Ishikawa (cell line): Measurements from ENCODE around the gene FHIT.

Experiments used
- CEBPB ChIP-seq: IDR thresholded peaks from 2 replicates; pipeline ENCODE4 v1.6.1; 2012
- CREB1 ChIP-seq: IDR thresholded peaks from 2 replicates; pipeline ENCODE4 v1.6.1; 2012; ENCODE audit warnings: low read depth
- EGR1 ChIP-seq: IDR thresholded peaks from 2 replicates; pipeline ENCODE4 v1.6.1; 2012
- EP300 ChIP-seq: IDR thresholded peaks from 2 replicates; pipeline ENCODE4 v1.6.1; 2012; ENCODE audit warnings: borderline replicate concordance
- FOXM1 ChIP-seq: IDR thresholded peaks from 2 replicates; pipeline ENCODE4 v1.6.1; 2012; ENCODE audit warnings: low read depth, borderline replicate concordance
- NFIC ChIP-seq: IDR thresholded peaks from 2 replicates; pipeline ENCODE4 v1.6.1; 2012
- RAD21 ChIP-seq: IDR thresholded peaks from 2 replicates; pipeline ENCODE4 v1.6.1; 2012; ENCODE audit warnings: low read depth
- TAF1 ChIP-seq: IDR thresholded peaks from 2 replicates; pipeline ENCODE4 v1.6.1; 2012; ENCODE audit warnings: low read depth, mild to moderate bottlenecking
- TCF12 ChIP-seq: IDR thresholded peaks from 2 replicates; pipeline ENCODE4 v1.6.1; 2012; ENCODE audit warnings: low read depth
- TEAD4 ChIP-seq: IDR thresholded peaks from 2 replicates; pipeline ENCODE4 v1.6.1; 2012
- YY1 ChIP-seq: IDR thresholded peaks from 2 replicates; pipeline ENCODE4 v1.6.1; 2012; ENCODE audit warnings: low read depth
- ZBTB7A ChIP-seq: IDR thresholded peaks from 2 replicates; pipeline ENCODE4 v1.6.1; 2012; ENCODE audit warnings: low read depth
- TF ChIP-seq, protein P1 (sequence below): IDR thresholded peaks from 2 replicates; pipeline ENCODE4 v1.6.1; 2012
- TF ChIP-seq, protein P2 (sequence below): IDR thresholded peaks from 2 replicates; pipeline ENCODE4 v1.6.1; 2012
- TF ChIP-seq, protein P3 (sequence below): IDR thresholded peaks from 2 replicates; pipeline ENCODE4 v1.6.1; 2012; ENCODE audit warnings: low read depth, mild to moderate bottlenecking

The FHIT gene

DNA sequence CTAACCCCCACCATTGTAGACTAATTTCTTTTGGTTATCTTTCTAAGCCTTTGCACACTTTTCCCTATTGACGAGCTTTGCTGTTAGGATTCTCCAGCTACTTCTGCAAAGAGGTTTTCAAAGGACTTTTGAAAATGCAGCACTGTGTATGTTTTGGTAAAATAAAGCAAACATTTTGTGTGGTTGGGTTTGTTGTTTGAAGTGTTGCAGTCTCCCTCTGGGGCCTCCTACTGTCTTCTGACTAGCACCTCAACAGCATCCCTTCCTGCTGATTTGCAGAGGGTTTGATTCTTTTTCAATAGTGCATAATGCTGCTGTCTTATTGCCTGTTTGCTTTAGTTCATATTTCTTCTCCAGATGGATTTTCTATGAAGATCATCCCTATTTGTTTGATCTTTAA lies 1426.4 kb downstream of the FHIT start:
- no peak for TF ChIP-seq ZBTB7A

DNA sequence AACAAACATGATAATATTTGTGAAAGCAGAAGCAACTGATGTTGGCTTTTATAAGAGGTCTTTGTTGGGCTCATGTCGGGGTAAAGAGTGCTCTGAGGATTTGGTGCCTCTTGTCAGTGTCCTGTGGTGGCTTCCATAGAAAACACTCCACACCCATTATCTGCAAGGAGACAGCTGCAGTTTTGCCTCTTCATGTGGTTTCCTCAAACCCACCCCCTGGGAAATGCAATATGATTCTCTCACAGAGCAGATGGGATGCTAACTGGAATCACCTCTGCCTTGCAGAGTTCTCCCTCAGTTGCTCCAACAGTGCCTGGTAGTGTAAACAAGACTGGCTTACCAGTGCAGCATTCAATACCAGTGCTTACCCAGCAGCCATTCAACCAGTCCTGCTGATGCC lies 1430.0 kb downstream of the FHIT start:
- TF ChIP-seq TCF12 (no peak), ZBTB7A (no peak), TAF1 (no peak), RAD21 (no peak), CREB1 (no peak), FOXM1 (no peak), TEAD4 (no peak), NFIC (no peak), YY1 (no peak)
- TF ChIP-seq, protein P1, sequence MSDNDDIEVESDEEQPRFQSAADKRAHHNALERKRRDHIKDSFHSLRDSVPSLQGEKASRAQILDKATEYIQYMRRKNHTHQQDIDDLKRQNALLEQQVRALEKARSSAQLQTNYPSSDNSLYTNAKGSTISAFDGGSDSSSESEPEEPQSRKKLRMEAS = no peak
- TF ChIP-seq, protein P2, sequence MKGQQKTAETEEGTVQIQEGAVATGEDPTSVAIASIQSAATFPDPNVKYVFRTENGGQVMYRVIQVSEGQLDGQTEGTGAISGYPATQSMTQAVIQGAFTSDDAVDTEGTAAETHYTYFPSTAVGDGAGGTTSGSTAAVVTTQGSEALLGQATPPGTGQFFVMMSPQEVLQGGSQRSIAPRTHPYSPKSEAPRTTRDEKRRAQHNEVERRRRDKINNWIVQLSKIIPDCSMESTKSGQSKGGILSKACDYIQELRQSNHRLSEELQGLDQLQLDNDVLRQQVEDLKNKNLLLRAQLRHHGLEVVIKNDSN = no peak

DNA sequence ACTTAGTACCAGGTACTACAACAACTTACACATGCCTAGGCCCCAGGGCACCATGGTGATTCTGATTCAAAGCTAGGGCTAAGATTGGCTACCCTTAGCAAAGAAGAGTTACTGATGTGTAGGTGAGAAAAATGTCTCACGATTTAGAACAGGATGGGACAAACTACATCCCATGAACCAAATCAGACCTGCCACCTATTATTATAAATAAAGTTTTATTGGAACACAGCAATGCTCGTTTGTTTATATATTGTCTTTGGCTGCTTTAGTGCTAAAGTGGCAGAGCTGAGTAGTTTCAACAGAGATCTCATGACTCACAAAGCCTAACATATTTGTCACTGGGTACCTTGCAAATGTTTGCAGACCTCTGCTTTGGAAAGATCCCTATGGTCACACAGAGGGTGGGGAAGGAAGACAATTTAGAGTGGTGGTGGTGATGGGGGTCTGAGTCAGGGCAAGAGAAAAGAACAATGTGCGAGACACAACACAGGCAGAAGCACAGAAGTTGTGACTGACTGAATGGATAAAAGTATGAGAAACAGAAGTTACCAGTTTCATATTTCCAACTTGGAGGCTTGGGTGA lies 1430.8 kb downstream of the FHIT start:
- TF ChIP-seq EGR1 = no peak
- no peak for TF ChIP-seq CEBPB
- TF ChIP-seq ZBTB7A = no peak
- TF ChIP-seq, protein P2 = no peak
- TF ChIP-seq CREB1 = no peak
- TF ChIP-seq NFIC = no peak
- TF ChIP-seq, protein P1 = no peak
- no peak for TF ChIP-seq TCF12
- no peak for TF ChIP-seq EP300

DNA sequence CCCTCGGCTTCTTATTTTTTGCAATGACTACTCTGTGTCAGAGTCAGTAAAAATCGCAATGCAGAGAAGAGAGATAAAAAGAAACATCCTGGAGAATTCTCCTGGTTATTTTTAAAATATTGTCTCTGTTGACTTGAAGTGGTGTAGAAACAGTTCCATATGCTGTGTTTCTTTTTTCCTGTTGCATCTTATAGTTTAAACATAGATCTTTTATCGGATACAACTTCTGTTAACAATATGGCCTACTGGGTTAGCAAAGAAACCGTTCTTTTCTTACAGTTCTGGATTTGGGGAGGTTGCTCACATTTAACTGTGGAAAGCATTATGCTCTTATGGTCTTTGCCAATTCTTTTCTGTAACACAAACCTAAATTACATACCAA lies 1432.3 kb downstream of the FHIT start:
- TF ChIP-seq RAD21 (no peak), CREB1 (no peak)

DNA sequence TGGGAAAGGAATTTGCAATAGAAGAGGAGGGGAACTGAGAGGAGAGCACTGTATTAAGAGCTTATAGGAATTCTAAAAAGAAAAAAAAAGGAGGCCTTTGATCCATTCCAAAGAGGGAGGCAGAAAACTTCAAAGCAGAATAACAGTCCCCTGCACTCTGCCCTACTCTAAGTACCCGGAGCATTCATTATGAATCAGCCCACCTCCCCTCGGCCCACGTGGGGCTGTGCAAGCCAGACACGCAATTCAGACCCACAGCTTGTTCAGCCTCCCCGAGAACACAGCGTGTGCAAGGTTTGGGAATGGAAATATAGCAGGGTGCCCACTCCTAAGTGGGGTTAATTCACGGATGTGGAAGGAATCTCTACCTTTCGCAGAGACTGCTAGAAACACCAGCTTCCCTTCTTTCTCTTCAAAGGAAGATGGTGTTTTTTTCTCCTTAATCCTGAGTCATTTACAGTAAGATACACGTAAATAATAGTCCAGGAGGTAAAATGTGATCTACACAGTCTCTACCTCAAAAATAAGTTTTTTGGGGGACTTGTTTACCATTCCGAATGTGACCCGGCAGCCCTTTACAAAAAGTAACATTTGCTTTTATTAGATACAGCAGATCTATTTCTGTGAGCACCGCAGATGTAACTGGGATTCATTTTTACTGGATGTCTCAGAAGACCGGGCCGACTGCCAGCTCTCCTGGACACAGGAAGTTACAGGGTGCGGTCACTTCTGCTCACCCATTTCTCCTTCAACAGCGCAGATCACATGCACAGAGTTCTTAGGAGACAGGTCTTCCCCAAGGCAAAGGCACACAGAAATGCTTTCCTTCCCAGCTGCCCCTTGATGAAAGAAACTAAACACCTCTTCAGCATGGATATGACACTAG lies 1433.0 kb downstream of the FHIT start:
- no peak for TF ChIP-seq CREB1
- TF ChIP-seq, protein P2 = peak; percentile 30; the same call in 1 of the 2 replicates

DNA sequence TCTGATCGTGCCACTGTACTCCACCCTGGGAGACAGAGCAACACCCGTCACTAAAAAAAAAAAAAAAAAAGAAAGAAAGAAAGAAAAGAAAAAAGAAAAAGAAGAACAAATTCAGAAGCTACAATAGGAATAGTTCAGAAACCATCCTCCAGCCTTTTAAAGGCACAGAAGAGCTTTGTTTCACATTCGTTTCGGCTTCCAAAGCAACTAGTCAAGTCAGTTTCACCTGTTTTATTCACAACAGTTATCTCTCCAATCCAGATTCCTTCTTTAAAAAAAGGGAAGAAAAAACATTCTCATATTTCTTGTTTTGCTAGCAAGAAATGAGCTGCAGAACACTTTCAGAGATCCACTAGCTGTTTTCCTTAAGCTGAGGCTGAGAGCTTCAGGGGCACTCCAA lies 1433.7 kb downstream of the FHIT start:
- TF ChIP-seq ZBTB7A (no peak), TCF12 (no peak), TAF1 (no peak), EP300 (no peak), NFIC (no peak), TEAD4 (no peak), FOXM1 (no peak), CREB1 (no peak), CEBPB (no peak), RAD21 (no peak), EGR1 (no peak), YY1 (no peak)
- TF ChIP-seq, protein P3, sequence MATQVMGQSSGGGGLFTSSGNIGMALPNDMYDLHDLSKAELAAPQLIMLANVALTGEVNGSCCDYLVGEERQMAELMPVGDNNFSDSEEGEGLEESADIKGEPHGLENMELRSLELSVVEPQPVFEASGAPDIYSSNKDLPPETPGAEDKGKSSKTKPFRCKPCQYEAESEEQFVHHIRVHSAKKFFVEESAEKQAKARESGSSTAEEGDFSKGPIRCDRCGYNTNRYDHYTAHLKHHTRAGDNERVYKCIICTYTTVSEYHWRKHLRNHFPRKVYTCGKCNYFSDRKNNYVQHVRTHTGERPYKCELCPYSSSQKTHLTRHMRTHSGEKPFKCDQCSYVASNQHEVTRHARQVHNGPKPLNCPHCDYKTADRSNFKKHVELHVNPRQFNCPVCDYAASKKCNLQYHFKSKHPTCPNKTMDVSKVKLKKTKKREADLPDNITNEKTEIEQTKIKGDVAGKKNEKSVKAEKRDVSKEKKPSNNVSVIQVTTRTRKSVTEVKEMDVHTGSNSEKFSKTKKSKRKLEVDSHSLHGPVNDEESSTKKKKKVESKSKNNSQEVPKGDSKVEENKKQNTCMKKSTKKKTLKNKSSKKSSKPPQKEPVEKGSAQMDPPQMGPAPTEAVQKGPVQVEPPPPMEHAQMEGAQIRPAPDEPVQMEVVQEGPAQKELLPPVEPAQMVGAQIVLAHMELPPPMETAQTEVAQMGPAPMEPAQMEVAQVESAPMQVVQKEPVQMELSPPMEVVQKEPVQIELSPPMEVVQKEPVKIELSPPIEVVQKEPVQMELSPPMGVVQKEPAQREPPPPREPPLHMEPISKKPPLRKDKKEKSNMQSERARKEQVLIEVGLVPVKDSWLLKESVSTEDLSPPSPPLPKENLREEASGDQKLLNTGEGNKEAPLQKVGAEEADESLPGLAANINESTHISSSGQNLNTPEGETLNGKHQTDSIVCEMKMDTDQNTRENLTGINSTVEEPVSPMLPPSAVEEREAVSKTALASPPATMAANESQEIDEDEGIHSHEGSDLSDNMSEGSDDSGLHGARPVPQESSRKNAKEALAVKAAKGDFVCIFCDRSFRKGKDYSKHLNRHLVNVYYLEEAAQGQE = no peak
- TF ChIP-seq, protein P1 = no peak
- TF ChIP-seq, protein P2 = no peak

DNA sequence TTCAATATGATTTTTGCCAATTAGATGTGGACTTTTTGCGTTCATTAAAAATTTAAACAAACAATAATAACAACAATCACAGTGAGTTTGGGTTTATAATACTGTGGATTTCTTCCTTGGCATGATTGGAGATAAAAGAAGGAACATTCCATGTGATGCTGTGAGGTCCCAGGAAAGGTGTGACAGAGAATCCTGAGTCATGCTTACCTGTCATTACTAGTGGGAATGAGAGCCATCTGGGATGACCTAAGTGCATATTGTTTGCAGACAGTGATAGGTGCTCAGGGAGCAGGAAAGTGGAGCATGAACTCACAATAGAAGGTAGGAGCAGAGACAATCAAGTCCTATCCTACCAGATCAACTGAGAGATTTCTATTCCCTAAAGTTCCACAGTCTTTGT lies 1434.9 kb downstream of the FHIT start:
- TF ChIP-seq, protein P1 = no peak
- TF ChIP-seq, protein P3 = no peak
- TF ChIP-seq EGR1 (no peak), TAF1 (no peak), CREB1 (no peak), TEAD4 (no peak)
